Inflammatory macrophage treated with lipopolysaccharide for 1 hour (primary cell): Measurements from ENCODE around the gene THAP9.

Source experiments
- DNase-seq, 2 donors: peaks; one replicate each; pipeline ENCODE4 v3.0.0-alpha.2; 2020 to 2022

The THAP9 gene

GRCh38 chr4:82965763-82966162, 65.2 kb downstream of the THAP9 start:
- no peak for DNase-seq

- no peak for DNase-seq
Observed at GRCh38 chr4:82968972-82969371, 68.4 kb downstream of the THAP9 start.

GRCh38 chr4:82969414-82969813, 68.9 kb downstream of the THAP9 start:
- DNase-seq, result no peak
